Measurements from ENCODE around the gene CSNK1D.

Gene CSNK1D

DNA sequence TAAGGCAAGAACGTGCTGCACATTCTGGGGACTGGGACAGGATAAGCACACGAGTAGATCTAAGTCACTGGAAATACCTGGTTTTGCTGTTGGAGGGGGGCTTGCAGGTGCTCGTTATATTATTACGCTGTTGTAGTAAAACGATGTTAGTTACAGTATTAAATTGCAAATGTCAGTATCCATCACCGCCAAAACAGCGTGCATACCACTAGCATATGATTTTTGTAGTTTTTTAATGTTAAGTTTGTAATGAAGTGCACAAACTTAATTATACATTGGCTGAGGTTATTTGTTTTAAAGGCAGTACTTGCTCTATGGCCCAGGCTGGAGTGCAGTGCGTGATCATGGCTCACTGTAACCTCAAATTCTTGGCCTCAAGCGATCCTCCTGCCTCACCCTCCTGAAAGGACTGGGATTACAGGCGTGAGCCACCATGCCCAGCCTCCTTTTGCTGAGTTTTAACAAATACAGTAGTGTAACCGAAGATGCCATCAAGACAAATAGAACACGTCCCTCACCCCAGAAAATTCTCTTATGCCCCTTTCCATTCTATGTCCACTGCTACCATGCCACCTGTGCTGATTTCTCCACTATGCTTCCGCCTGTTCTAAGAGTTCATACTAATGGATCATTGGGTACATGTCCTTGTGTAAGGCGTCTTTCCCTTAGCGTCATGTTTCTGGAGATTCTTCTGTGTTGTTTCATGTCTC, 20.7 kb upstream of the CSNK1D start:
- no peak for DNase-seq

DNA sequence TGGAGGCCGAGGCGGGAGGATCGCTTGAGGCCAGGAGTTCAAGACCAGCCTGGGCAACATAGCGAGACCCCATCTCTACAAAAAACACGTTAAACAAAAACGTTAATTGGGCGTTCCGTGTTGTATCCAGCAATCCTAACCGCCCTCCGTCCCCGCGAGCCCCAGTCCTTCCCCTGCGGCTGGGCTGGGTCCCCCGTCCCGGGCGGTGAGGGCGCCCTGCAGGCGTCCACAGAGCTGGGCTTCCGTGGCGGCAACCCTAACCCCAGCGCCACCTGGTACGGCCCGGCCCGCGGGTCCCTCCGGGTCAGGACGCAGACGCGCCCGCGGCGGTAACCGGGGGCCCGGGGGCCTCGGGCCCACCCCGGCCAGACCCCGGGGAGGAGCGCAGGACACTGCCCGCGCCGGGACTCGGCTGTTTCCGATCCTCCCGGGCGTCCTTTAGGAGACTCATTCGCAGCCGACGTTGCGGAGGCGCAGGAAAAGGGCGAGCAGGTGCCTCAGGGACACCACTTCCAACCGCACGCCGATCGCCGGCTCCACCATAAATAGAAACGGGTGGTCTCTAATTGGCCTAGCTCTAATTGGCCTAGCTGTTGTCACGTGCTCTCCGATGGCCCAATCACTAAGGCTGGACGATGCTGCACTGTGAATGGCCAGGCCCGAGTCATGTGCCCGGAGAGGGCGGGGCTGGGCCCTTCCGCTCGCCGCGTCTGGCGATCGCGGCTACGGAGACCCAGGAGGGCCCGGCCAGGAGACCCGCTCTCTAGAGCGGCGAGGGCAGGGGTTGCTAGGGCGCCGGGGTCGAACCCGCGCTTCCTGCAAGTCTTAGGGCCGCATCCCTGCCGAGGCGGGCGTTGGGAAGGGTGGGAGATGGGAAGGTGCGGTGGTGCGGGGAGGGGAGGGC, 19.0 kb upstream of the CSNK1D start:
- peak; percentile 97 for DNase-seq

DNA sequence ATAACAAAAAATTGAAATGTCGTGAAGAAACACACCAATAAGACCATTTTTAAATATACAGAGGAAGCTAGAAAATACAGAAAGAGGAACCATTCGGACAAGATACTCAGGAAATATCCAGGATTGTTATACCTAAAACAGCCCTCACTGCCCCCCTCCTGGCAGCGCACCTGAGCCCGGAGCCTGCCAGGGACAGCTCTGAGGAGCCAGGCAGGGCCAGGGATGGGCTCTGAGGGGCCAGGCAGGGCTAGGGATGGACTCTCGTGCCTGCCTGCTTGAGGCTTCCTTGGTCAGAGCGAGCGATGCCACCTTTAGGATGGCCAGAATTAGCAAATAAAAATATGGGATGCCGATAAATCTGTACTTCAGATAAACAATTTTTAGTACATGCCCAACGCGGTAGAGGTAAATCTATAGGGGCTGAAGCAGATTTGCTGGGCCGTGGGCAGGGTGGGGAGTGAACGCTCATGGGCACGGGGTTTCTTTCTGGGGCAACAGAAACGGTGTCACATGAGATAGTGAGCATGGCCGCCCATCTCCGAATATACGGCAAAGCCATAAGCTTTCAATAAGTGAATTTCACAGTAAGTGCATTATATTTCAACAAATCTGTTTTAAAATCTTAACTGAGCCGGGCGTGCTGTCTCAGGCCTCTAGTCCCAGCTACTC, 18.2 kb upstream of the CSNK1D start:
- no peak for DNase-seq

DNA sequence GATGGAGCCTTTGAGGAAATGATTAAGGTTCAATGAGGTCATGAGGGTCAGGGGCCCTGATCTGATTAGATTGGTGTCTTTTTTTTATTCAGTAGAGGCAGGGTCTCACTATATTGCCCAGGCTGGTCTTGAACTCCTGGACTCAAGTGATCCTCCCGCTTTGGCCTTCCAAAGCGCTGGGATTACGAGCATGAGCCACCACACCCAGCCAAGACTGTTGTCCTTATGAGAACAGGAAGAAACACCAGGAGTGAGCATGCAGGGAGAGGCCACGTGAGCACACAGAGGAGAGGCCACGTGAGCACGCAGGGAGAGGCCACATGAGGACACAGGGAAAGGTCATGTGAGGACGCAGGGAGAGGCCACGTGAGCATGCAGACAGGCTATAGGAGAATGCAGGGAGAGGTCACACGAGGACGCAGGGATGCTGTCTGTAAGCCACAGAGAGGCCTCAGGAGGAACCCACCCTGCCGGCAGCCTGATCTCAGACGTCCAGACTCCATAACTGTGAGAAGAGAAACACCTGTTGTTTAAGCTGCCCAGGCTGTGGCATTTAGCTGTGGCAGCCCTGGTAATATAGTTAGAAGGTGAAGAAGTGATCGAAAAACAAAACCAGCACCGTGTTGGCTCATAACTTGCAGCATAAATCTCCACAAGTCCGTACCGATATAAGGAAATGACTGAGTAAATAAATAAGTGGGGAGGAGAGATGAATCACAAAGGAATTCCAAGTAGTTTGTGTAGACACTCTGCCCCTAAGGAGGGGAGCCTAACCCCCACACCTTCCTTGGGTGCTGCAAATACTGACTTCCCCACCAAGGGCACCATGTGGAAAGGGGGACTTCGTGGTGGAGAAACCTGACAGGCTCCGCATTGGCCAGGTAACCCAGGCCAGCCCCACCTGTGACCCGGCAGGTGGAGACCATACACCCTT, 14.6 kb upstream of the CSNK1D start:
- no peak for DNase-seq

DNA sequence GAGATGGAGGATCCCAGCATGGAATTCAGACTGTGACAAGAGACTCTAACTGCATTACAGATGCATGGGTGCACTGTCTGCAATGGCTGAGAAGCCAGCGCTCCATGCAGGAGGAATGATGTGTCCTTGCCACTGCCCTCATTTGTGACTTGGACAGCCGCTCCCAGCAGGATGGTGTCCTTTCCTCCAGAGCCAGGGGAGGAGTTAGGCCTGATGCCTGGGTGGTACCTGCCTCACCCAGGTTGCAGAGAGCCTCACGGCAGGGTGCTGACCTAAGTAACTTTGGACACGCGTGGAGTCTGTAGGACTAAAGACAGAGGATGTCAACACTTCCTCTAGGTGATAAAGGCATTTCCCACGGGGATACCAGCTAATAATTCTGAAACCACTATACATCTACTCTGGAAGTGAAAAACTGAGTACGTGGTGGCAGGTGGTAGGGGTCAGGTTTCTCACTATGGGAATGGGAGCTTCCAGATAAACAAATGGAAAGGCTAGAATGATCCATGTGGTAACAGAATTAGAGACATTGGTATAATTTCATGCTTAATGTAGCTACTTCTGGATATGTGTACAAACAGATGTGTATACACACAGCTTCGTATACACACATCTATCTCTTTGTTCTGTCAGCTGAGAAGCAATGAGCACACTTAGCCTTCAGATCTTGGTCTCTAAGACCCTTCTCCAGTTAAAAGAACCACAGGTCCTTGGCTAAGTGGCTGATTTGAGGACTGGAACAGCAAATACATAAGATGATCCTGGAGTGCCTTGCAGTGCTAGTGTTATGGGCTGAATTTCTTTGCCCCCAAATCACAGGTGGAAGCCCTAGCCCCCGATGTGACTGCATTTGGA, 13.7 kb upstream of the CSNK1D start:
- DNase-seq: no peak

DNA sequence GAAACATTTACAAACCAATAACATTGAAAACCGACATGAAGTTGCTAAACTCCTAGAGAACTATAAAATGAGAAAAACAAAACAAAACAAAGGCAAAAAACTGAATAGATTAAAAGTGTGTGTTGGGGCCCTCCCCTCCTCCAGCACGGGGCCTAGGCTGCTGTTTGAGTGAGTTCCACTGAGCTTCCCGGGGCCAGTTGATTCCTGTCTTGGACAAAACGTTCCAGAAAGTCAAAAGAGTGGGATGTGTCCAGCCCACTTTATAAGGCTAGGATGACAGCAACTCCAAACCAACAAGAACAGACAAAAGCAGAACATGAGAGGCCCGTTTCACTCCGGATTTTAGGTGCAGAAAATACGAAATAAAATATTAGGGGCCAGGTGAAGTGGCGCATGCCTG, 11.6 kb upstream of the CSNK1D start:
- no peak for DNase-seq

DNA sequence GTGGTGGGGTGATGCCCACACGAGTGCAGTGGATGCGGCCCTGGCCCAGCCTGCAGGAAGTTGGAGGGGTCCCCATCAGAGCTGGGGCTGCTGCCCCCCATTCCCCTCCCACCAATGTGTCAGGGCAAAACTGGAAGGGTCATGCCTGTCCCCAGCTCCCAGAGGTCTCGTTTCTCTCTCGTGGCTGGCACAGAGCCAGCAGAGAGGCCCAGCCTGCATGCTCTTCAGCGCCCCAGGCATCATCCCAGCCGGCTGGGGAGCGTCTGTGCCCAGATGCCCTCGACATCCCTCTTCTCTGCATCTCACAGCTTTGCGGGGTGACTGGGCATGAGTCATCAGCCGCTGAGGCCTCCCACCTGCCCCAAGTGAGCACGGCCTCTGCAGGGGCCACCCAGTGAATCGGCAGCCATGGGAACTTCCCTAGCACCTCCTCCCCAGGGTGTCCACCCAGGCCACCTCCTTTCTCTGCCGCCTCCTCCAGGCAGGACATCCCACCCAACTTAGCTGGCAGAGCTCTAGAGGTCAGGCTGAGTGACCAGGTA, 9.8 kb upstream of the CSNK1D start:
- DNase-seq: no peak

DNA sequence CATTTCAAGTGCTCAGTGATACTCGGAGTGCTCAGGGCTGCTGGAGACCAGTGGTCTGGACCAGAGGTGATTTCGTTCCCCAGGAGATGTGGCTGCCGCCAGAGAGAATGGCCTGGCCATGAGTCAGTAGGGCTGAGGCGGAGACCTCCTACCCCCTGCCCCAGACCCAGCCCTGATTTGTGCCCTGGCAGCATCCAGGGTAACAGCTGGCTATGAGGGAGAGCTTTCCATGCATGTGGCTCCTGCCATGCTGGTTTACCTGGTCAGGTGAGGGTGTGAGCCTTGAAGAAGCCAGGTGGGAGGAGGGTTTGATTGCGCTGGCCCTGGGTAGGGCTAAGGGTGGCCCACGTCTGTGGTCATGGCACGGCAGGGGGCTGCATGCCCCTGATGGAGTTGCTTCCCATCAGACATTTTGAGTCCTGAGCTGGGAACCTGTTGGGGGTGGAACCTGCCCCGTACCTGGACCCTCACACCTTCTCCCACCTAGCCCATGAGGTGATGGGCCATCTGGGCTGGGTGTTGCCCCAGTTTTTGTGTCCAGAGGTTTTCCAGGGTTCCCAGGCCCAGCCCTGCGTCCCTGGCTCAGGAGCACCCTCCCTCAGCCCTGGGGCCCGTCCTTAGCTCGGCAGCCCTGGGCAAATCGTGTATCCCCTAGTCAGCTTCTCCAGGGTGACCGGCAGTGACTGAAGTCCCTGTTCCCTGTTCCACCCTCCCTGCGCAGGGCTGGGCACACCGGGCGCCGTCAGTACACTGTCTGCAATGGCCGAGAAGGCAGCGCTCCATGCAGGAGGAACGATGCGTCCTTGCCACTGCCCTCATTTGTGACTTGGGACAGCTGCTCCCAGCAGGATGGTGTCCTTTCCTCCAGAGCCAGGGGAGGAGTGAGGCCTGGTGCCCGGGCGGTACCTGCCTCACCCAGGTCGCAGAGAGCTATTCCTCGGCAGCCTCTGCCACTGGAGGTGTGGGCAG, 9.0 kb upstream of the CSNK1D start:
- DNase-seq: no peak

DNA sequence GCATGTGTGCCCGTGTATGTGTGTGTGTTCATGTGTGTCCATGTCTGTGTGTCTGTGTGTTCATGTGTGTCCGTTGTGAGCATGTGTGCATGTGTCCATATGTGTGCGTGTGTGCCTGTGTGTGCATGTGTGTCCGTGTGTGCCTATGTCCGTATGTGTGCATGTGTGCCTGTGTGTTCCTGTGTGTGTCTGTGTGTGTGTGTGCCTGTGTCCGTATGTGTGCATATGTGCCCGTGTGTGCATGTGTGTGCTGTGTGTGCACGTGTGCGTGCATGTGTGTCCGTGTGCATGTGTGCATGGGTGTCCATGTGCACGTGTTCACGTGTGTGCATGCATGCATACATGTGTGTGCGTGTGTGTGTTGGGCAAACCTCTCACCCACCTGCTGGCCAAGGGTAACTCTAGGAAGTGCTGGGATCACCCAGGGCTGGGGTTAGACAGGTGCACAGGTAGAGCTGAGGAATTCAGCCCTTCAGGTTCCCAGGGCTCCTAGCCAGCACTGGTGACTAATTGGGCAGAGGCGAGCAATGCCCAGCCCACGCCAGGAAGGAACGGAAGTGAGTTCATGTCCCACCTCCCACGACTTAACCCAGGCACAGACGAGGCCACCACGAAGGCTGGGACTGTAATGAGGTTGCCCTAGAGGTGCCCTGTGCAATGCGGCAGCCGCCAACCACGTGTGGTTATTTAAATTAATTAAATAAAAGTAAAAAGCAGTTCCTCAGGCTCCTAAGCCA, 8.2 kb upstream of the CSNK1D start:
- no peak for DNase-seq

DNA sequence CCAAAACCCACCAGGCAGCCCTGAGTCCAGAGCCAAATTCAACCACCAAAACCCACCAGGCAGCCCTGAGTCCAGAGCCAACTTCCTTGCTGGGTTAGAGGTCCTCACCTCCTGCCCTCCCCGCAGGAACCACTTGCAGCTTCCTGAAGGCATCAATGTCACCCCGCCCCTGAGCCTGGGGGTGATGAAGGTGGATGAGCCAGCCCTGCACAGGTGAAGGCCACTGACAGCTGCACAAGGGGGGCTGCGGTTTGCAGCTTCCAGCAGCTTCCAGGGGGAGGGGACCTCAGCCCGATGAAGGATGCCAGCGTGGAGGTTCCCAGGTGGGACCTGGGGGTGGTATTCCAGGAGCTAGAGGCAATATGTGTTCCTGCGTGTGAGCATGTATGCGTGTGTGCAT, 7.6 kb upstream of the CSNK1D start:
- DNase-seq: no peak

DNA sequence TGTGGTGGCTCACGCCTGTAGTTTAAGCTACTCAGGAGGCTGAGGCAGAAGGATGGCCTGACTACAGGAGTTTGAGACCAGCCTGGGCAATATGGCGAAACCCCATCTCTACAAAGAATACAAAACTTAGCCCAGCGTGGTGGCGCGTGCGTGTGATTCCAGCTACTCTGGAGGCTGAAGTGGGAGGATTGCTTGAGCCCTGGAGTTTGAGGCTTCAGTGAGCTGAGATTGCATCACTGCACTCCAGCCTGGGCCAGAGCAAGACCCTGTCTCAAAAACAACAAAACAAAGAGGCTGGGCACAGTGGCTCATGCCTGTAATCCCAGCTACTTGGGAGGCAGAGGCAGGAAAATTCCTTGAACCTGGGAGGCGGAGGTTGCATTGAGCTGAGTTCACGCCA, 7.0 kb upstream of the CSNK1D start:
- DNase-seq: no peak

DNA sequence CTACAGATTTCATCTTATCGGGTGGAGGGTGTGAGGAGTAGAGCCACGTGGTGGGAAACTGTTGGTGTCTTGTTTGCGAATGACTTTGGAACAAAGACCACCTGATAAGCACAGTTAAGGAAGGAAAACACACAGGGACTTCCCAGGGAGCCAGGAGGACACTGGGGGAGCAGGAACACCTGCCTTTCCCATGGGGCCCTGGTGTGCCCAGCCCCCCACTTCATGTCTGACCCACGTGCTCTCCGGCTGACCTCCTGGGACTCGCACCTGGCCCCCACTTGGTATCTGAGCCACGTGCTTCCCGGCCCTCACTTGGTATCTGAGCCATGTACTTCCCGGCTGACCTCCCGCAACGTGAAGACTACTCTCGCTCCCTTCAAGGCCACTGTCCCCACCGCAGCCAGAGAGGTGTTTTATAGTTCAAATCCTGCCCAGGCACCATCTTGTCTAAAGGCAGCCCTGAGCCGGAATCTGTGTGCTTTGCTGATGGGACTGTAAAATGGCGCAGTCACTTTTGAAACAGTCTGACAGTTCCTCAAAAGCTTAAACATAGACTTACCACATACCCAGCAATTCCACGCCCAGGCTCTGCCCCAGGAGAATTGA, 5.4 kb upstream of the CSNK1D start:
- DNase-seq: no peak

DNA sequence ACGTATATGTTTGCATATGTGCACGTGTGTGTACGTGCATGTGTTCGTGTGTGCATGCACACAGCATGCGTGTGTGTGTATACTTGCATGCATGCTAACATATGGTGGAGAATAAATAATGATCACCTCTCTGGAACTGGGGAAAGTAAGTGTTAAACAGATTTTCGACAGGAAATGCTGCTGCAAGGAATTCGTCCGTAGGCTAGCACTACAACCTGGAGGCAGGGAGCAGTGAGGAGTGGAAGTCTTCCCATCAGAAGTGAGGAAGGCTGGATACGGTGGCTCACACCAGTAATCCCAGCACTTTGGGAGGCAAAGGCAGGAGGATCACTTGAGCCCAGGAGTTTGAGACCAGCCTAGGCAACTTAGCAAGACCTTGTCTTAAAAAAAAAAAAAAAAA, 4.8 kb upstream of the CSNK1D start:
- no peak for DNase-seq

DNA sequence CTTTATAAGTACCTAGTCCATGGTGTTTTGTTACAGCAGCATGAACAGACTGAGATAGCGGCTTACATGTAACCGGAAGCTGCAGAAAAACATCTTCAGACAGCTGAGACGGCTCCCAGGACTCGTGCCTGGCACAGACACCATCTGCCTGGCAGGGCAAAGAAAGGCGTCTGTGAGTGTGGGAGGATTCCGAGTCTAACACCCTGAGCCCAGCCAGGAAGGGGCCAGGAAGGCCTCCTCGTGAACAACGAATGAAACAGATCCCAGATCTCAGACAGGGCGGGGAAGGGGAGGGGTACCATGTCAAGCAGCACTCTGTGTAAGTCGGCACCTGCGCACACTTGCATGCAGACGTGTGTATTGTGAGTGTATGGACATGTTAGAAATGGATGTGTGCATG, 4.4 kb upstream of the CSNK1D start:
- DNase-seq: no peak

DNA sequence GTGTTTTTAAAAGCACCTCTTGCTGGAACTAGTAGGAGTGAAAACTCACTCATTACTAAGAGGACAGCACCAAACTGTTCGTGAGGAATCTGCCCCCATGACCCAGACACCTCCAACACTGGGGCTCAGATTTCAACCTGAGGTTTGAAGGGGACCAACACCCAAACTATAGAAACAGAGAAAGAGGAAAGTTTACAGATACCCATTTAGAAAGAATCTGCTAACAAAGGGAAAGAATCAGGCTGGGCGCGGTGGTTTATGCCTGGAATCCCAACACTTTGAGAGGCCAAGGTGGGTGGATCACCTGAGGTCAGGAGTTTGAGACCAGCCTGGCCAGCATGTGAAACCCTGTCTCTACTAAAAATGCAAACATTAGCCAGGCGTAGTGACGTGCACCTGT, 3.4 kb upstream of the CSNK1D start:
- DNase-seq: no peak

DNA sequence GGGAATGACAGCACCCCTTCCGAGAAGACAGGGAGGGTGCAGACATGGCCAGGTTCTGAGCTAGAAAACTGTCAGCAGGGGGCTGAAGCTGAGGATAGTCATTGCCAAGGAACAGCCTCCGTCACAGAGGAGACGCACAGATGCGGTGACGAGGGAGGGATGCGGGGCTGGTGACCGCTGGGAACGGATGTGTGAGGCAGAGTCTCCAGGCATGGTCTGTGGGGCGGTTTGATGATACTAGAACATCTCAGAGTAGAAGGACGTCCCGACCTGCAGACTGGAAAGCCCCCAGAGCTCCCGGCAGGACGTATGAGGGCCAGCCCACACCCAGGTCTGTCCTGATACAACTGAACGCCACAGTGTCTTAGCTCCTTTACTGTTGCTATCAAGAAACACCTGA, 1.8 kb upstream of the CSNK1D start:
- no peak for DNase-seq

DNA sequence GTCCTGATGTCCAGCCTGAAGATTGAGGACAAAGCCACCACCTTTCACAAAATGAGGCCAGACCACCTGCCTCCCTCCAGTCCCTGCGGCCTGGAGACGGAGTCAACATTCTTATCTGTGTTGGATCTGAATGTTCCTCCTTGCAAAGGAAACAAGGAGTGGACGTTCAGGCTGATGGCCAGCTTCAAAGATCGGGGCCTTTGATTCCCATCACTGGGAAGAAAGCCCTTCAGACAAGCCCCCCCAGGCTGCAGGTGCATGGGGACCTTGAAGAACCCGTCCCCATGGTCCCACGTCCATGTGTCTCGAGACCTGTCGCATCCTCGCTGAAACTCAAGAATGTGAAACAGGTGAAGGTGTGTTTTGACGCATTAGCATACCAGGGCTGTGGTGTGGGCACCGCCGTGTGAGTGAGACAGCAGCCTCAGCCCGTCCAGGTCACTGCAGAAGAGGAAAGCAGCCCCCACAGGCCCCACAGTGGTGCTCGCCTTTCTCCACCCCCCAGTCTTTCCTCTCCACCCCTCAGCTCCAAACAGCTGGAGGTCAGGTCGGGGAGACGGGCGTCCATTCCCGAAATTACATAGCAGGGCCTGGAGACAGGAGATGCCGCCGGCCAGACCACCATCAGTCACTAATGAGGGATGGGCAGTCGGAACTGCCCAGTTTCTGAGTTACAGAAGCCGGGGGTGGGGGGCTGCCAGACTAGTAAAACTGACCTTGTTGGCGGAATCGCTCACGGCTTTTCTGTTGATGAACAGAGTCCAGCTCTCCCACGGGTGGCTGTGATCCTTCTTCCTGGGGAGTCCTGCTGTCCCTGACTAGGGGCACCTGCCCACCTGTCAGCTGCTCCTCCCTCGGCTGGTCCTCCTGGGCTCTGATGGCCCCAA, 877 bp upstream of the CSNK1D start:
- DNase-seq: no peak

Measured in midbrain (tissue), 1 donor.